GM20000 (cell line): Measurements from ENCODE around the gene F7.

Experiments used
- DNase-seq: peaks from one replicate; pipeline ENCODE4 v3.0.0; 2012; ENCODE audit warnings: low spot score
- CTCF ChIP-seq: IDR thresholded peaks from 2 replicates; pipeline ENCODE4 v1.5.1; 2012; ENCODE audit warnings: mild to moderate bottlenecking, control low read depth; ENCODE audit errors: extremely low read depth, missing control alignments

The F7 gene

GRCh38 chr13:113129921-113130750, 24.5 kb downstream of the F7 start:
- TF ChIP-seq CTCF: no peak
- DNase-seq: no peak

GRCh38 chr13:113135281-113135760, 29.7 kb downstream of the F7 start:
- no peak for DNase-seq
- no peak for TF ChIP-seq CTCF

GRCh38 chr13:113137691-113138298, 32.2 kb downstream of the F7 start:
- no peak for DNase-seq
- no peak for TF ChIP-seq CTCF

- no peak for TF ChIP-seq CTCF
- DNase-seq: no peak
These were observed 33.4 kb downstream of the F7 start for GRCh38 chr13:113138792-113139551.

- TF ChIP-seq CTCF: no peak
- DNase-seq: no peak
These were observed 34.0 kb downstream of the F7 start for GRCh38 chr13:113139577-113139976.

GRCh38 chr13:113140677-113141600, 35.3 kb downstream of the F7 start:
- no peak for DNase-seq
- TF ChIP-seq CTCF: no peak
